GM18873 (cell line): ENCODE measurements around the gene C16orf87.

Source experiments
- ATAC-seq: cut with Tn5 transposase; IDR thresholded peaks from one replicate; pipeline ENCODE4 v1.9.1; 2021; ENCODE audit warnings: mild to moderate bottlenecking, moderate library complexity, moderate number of reproducible peaks; ENCODE audit not compliant: unreplicated experiment, low FRiP score

Gene C16orf87

GRCh38 chr16:46763147-46763546, 67.8 kb downstream of the C16orf87 start:
- no peak for ATAC-seq

DNA sequence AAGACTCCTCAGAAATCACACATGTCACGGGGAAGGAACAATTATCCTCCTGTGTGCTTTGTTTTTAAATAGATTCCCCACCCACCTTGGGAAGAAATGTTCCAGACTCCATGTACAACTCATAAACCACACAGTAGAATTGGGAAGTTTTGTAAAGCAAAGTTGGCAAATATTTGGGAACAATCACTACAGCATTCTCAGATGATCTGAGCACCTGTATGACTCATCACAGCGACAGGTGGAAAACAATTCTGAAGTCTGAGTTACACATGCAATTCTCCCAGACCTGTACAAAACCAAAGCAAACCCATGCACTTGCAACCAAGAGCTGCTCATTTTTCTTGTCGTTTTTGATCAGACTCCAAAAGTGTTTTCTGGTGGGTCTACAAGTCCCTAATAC, 68.4 kb downstream of the C16orf87 start:
- no peak for ATAC-seq

DNA sequence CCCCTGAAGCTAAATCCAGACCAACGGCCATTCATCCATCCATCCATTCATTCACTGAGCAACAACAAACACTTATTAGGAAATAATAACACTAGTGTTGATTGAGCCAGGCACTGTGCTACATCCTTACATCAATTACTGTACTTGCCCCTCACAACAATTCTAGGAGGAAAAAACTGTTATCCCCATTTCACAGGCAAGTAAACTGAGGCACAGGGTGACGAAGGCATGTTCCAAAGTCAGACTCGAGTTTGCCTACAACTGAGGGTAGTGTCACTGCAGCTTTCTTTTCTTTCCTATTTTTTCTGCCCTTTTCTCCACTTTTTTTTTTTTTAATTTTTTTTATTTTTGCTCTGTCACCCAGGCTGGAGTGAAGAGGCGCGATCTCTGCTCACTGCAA, 71.7 kb downstream of the C16orf87 start:
- ATAC-seq: no peak

- ATAC-seq: no peak
Observed at GRCh38 chr16:46757339-46758050, 73.5 kb downstream of the C16orf87 start.

DNA sequence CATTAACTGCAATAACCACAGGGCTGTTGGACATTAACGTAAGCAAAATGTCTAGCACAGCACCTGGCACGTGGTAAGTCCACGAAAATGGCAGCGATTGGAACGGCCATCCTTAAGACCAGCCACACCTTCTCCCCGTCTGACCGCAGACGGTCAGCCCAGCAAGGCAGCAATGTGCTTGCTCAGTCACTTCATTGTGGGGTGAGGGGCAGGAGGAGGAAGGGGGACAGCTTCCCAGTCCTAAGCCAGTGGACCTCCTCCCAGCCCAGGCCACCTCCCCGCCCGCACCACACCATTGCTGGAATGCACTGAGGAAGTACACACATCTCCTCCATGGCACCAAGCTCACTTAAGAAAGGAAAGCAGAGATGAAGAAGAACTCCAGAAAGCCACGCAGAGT, 74.2 kb downstream of the C16orf87 start:
- ATAC-seq: no peak

DNA sequence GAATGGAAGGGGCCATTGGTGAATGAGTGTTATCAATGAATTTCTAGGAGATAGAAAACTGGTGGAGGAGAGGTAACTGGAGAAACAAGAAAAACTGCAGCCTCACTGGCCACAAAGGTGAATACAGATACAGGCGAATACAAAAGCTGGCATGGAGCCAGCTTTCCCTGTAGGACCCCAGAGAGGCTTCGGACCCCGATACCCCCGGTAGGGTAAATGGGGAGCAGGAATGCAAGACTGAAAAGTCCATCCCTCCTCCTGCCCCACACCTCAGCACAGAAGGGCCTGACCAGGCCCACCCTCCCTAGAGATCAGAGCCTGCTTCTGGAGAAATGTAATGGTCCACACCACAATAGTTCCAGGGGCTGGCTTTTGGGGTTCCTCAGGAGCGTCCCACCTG, 78.0 kb downstream of the C16orf87 start:
- no peak for ATAC-seq

- no peak for ATAC-seq
Observed at GRCh38 chr16:46751381-46751780, 79.6 kb downstream of the C16orf87 start.

DNA sequence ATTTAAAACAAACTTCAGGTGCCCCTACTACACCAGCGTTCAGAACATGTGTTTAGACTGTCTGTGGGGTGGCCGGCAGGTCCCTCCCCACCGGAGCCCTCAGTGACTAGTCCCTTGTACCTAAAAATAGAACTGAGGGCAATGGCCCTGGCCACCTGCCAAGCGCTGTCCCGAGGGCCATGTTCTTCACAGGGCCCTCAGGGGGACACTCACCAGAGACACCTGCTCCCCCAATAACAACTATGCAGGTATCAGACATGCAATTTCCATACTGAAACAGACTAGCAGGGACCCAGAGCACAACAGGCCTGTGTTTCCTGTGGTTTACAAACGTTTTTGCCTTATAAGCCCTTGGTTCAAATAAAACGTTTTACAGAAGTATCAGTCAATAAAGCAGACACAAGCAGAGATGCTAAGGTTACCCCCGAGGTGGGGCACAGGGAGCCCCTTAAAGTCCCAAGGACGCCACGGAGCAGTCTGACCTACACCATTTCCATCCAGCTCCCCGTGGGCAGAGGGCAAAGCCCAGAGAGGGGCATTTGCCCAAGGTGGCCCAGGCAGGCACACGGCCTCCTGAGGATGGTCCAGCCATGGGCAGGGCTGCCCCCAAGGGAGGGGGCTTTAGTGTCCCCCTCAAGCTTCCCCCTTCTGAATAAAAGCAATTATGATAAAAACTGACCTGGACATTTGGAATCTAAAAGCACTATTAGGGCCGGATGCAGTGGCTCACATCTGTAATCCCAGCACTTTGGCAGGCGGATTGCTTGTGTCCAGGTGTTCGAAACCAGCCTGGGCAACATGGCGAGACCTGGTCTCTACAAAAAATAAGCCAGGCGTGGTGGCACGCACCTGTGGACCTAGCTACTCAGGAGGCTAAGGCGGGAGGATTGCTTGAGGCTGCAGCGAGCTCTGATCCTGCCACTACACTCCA, 81.9 kb downstream of the C16orf87 start:
- ATAC-seq: no peak

DNA sequence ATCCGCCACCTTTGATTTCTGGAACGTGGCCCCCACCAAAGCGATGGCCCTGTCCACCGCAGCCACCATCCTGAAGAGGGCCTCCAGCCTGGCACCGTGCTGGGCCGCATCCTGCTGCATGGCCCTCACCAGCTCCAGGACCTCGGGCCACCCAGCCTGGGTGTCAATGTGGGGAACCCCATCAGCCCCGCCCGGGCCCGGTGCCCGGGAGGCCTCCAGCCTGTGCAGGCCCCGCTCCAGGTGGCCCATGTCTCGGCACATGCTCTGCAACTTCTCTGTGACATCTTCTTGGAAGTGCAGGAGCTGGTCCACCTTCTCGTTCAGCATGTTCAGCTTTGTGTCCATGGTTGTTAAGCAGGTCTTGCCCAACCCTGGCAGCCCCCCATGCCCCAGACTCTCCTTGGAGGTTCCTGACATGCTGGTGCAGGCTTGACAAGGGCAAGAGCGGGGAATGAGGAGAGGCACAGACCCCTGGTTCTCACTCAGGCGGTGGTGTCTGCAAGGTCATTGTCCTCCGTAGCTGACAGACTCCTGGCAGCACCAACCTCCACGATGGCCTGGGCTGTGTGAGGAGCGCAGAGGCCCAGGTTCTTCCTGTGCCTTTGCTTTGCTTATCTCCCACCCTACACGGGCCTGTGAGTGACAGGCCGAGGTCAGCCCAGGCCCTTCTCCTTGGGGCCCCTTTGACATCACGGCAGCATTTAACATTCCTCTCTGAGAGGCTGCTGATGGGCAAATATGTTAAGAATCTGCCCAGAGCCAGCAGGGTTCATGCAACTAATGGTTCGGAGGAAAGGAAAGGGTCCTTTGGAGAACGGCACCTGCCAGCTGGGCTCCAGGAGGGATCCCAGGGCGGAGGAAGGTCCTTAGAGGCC, 83.0 kb downstream of the C16orf87 start, which contains the start of gene MYLK3:
Gene MYLK3, minus strand, starts transcription at position 568 of the 875 bp plus-strand sequence. Its CDS starts 151 bp downstream, at position 417.
- ATAC-seq: no peak

- ATAC-seq: no peak
Observed at GRCh38 chr16:46746821-46747776, 83.9 kb downstream of the C16orf87 start.
